HepG2 (cell line): ENCODE data around the gene ZCCHC3. TPM values are rescaled to one million over a fixed set of nuclear protein-coding genes. Genes with fewer than 3 reads are reported as not detected.

Experiments
- ATAC-seq: fragments of 200-7000 bp; cut with Tn5 transposase; 3 replicates; pipeline ENCODE4 v1.9.1; 2020; ENCODE audit warnings: mild to moderate bottlenecking, moderate library complexity
- BruUV-seq: library from RNA; stranded (reverse); fragments of 400-500 nt; replicated peaks from 2 replicates; lab custom pipeline; 2021; lab: Mats Ljungman, UMichigan
- CTCF ChIA-PET: fragments of 300-600 bp; formaldehyde crosslinking; extraction: SDS; loops from one replicate; lab custom pipeline; 2021; ENCODE audit warnings: low total read pairs, inconsistent platforms, low intra/inter-chr PET ratio; lab: Yijun Ruan, JAX
- POLR2A ChIA-PET: fragments of 350-600 bp; sonication (Branson Sonifier 250); formaldehyde crosslinking; loops from one replicate; lab custom pipeline; 2020; ENCODE audit warnings: antibody characterized with exemption, inconsistent platforms; lab: Yijun Ruan, JAX
- DNase-seq: peaks from one replicate; pipeline ENCODE4 v3.0.0-alpha.2; 2015; ENCODE audit warnings: low spot score
- FAIRE-seq: peaks from 3 replicates; lab custom pipeline; 2011; peaks lifted over from hg19 to GRCh38; lab: Jason Lieb, UNC
- H2AFZ ChIP-seq: one replicate; pipeline ENCODE4 v1.6.1; 2011; ENCODE audit warnings: low read length, inconsistent platforms
- H3K27ac ChIP-seq: fragments of 300-600 bp; 3 replicates; pipeline ENCODE4 v1.8.0; 2011; ENCODE audit warnings: mixed run types, mild to moderate bottlenecking, mixed read lengths, low read length, inconsistent platforms; ENCODE audit not compliant: insufficient read depth; ENCODE audit errors: extremely low read length
- H3K27me3 ChIP-seq, 2 experiments: fragments of 200-600 bp in 1 of 2; 2 replicates in 1 of 2; 3 replicates in 1 of 2; pipeline versions ENCODE4 v1.6.0 to v1.8.0; 2011; ENCODE audit warnings: low read length in 2 of 2, mild to moderate bottlenecking in 2 of 2, moderate library complexity in 2 of 2, inconsistent platforms in 1 of 2; ENCODE audit not compliant: insufficient read depth in 2 of 2, control insufficient read depth in 1 of 2
- H3K36me3 ChIP-seq, 2 experiments: fragments of 200-600 bp in 1 of 2; replicated peaks in 1 of 2; 2 replicates in 1 of 2; 3 replicates in 1 of 2; pipeline versions ENCODE4 v1.5.1 to v1.8.0; 2011; ENCODE audit warnings: low read length in 2 of 2, inconsistent platforms in 1 of 2; ENCODE audit not compliant: insufficient read depth in 2 of 2, control insufficient read depth in 1 of 2
- H3K4me1 ChIP-seq: 2 replicates; pipeline ENCODE4 v1.5.1; 2012; ENCODE audit warnings: low read length, inconsistent platforms; ENCODE audit not compliant: insufficient read depth
- H3K4me2 ChIP-seq: 2 replicates; pipeline ENCODE4 v1.6.0; 2011; ENCODE audit warnings: low read depth, low read length, inconsistent platforms
- H3K4me3 ChIP-seq, 3 experiments: fragments of 200-600 bp in 1 of 3; sonication (generic), shearing (Covaris generic) in 1 of 3; replicated peaks in 1 of 3; 2 replicates each; pipeline ENCODE4 v1.5.1; 2011 to 2016; ENCODE audit warnings: low read length in 3 of 3, inconsistent platforms in 2 of 3, low read depth in 2 of 3, mild to moderate bottlenecking in 2 of 3, control low read depth in 1 of 3, mixed read lengths in 1 of 3; ENCODE audit not compliant: insufficient read depth in 1 of 3
- H3K79me2 ChIP-seq: one replicate; pipeline ENCODE4 v1.6.1; 2011; ENCODE audit warnings: low read length, inconsistent platforms; ENCODE audit not compliant: insufficient read depth
- H3K9ac ChIP-seq: 2 replicates; pipeline ENCODE4 v1.6.0; 2011; ENCODE audit warnings: mild to moderate bottlenecking, low read depth, low read length, inconsistent platforms; ENCODE audit not compliant: insufficient read depth
- H3K9me3 ChIP-seq: 2 replicates; pipeline ENCODE4 v1.5.1; 2012; ENCODE audit warnings: mild to moderate bottlenecking, low read length
- H4K20me1 ChIP-seq: 2 replicates; pipeline ENCODE4 v1.6.0; 2011; ENCODE audit warnings: inconsistent platforms, mild to moderate bottlenecking, low read length, moderate library complexity; ENCODE audit not compliant: insufficient read depth
- KMT2B ChIP-seq: IDR thresholded peaks from 2 replicates; pipeline ENCODE4 v1.6.1; 2016; ENCODE audit warnings: missing genetic modification reagents, missing compliant biosample characterization
- MIER2 ChIP-seq: IDR thresholded peaks from 2 replicates; pipeline ENCODE4 v1.6.1; 2016; ENCODE audit warnings: missing biosample characterization, missing genetic modification reagents
- NAIF1 ChIP-seq: sonication (generic); formaldehyde crosslinking; IDR thresholded peaks from 2 replicates; pipeline ENCODE4 v1.5.0; 2020; ENCODE audit warnings: mild to moderate bottlenecking, missing genetic modification reagents, borderline replicate concordance
- RAD21 ChIP-seq: fragments of 450-650 bp; formaldehyde crosslinking; IDR thresholded peaks from 2 replicates; pipeline ENCODE4 v1.5.0; 2020; ENCODE audit warnings: mild to moderate bottlenecking
- REL ChIP-seq: sonication (generic); formaldehyde crosslinking; conservative IDR thresholded peaks from 2 replicates; pipeline ENCODE4 v1.8.0; 2022; ENCODE audit warnings: mild to moderate bottlenecking, missing genetic modification reagents, moderate library complexity
- SALL1 ChIP-seq: sonication (generic); formaldehyde crosslinking; IDR thresholded peaks from 2 replicates; pipeline ENCODE4 v1.8.0; 2022; ENCODE audit warnings: mild to moderate bottlenecking, missing genetic modification reagents
- SNAI1 ChIP-seq: sonication (generic); formaldehyde crosslinking; IDR thresholded peaks from 2 replicates; pipeline ENCODE4 v1.5.0; 2020; ENCODE audit warnings: mild to moderate bottlenecking, missing genetic modification reagents, borderline replicate concordance
- SRSF1 ChIP-seq: fragments of 200-400 bp; formaldehyde crosslinking; optimal IDR thresholded peaks from 2 replicates; pipeline ENCODE3; 2017; ENCODE audit warnings: mild to moderate bottlenecking, low read depth, low read length, moderate library complexity
- ZNF17 ChIP-seq: sonication (generic); formaldehyde crosslinking; IDR thresholded peaks from 2 replicates; pipeline ENCODE4 v1.5.0; 2020; ENCODE audit warnings: mild to moderate bottlenecking, missing genetic modification reagents
- ZNF589 ChIP-seq: sonication (generic); formaldehyde crosslinking; conservative IDR thresholded peaks from 2 replicates; pipeline ENCODE4 v1.8.0; 2022; ENCODE audit warnings: mild to moderate bottlenecking, moderate library complexity, missing genetic modification reagents
- ZNF737 ChIP-seq: sonication (generic); formaldehyde crosslinking; IDR thresholded peaks from 2 replicates; pipeline ENCODE4 v1.5.0; 2020; ENCODE audit warnings: missing genetic modification reagents, mild to moderate bottlenecking, borderline replicate concordance
- ZNF841 ChIP-seq: sonication (generic); formaldehyde crosslinking; IDR thresholded peaks from 2 replicates; pipeline ENCODE4 v1.8.1; 2023; ENCODE audit warnings: missing genetic modification reagents, borderline replicate concordance
- ZNF891 ChIP-seq: sonication (generic); formaldehyde crosslinking; IDR thresholded peaks from 2 replicates; pipeline ENCODE4 v1.5.0; 2020; ENCODE audit warnings: mild to moderate bottlenecking, missing genetic modification reagents
- WGBS: methylation state at CpG from one replicate; pipeline ENCODE4 v1.1.6; 2017; ENCODE audit warnings: low lambda C conversion rate; 5-methylcytosine and 5-hydroxymethylcytosine counted together
- in situ Hi-C: cut with HindIII; loops from 2 replicates; pipeline ENCODE4 v1.10.0; 2017; ENCODE audit warnings: low pct_unique_long_range_greater_than_20kb; ENCODE audit not compliant: extremely low pct_ligation_motif_present
- intact Hi-C: fragments of 100-400 bp; cut with micrococcal nuclease; formaldehyde crosslinking; loops from one replicate; pipeline ENCODE4 v1.10.0; 2022; ENCODE audit not compliant: unreplicated experiment
- polyA plus RNA-seq, 8 experiments: library from polyadenylated mRNA; depleted of rRNA in 3 of 8; stranded (reverse) in 7 of 8; unstranded in 1 of 8; fragments of >200 nt; fragmentation: Illumina TruSeq in 4 of 8; extraction: Trizol in 4 of 8; gene quantifications; 2 replicates each; pipeline versions ENCODE4 v1.2.1 to v1.2.3, GENCODE V29; 2011 to 2016; ENCODE audit warnings: low read depth in 4 of 8, missing spikeins in 1 of 8, mixed read lengths in 1 of 8; ENCODE audit not compliant: insufficient read depth in 1 of 8
- total RNA-seq, 5 experiments: library from RNA; depleted of rRNA; stranded (reverse); fragments of >200 nt; fragmentation: Illumina TruSeq; extraction: Trizol; gene quantifications; 2 replicates each; pipeline ENCODE4 v1.2.3, GENCODE V29; 2016; ENCODE audit warnings: low read depth in 1 of 5
- TF ChIP-seq, protein P1 (sequence below): sonication (generic); formaldehyde crosslinking; IDR thresholded peaks from 2 replicates; pipeline ENCODE4 v1.4.0; 2020; ENCODE audit warnings: mild to moderate bottlenecking, missing genetic modification reagents
- TF ChIP-seq, protein P2 (sequence below): sonication (generic); formaldehyde crosslinking; IDR thresholded peaks from 2 replicates; pipeline ENCODE4 v1.8.0; 2022; ENCODE audit warnings: missing genetic modification reagents, mild to moderate bottlenecking, inconsistent platforms, borderline replicate concordance
- TF ChIP-seq, protein P3 (sequence below): sonication (generic); formaldehyde crosslinking; IDR thresholded peaks from 2 replicates; pipeline ENCODE4 v1.4.0; 2020; ENCODE audit warnings: missing genetic modification reagents, mild to moderate bottlenecking, borderline replicate concordance
- TF ChIP-seq, protein P4 (sequence below): sonication (generic); formaldehyde crosslinking; IDR thresholded peaks from 2 replicates; pipeline ENCODE4; 2020; ENCODE audit warnings: missing genetic modification reagents, mild to moderate bottlenecking, borderline replicate concordance
- TF ChIP-seq, protein P5 (sequence below): IDR thresholded peaks from 2 replicates; pipeline ENCODE4 v1.6.1; 2016; ENCODE audit warnings: control low read depth

ZCCHC3 gene
- total and polyA plus RNA-seq, 2 of the 13 experiments (the other 11 are each of a cell fraction or from before 2014, with no cell fraction given), result 46.6 to 63.0 TPM

DNA sequence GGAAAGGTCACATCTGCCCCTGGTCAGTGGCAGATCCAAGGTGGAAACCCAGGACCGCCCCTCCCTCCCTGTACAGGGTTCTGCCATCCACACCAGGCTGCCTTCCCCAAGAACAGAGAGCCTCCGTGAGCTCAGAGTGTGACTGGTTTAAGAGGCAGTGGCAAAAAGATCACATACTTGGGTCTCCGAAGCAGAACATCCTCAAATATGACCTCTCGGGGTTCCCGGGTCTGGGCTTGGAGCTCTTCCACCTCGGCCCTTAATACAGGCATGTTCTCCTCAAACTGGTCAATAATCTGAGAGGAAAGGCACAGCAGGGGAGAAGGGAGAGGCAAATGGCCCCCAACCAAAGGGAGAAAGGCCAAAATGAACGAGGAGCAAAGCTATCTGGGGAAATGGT is 21.6 kb upstream of the ZCCHC3 start:
- Histone ChIP-seq H3K79me2 (no peaks in the 10 kb centered on the region), H3K4me2 (no peak overlapping the region), H4K20me1 (no peaks in the 10 kb centered on the region), H3K36me3 (peaks cover 28 to 42% of the 10 kb centered on the region in 2 experiments), H3K9ac (no peak overlapping the region), H3K27ac (no peak overlapping the region), H3K4me3 (no peak overlapping the region), H3K9me3 (no peaks in the 10 kb centered on the region), H2AFZ (no peak overlapping the region), H3K27me3 (no peaks in the 10 kb centered on the region), H3K4me1 (no peaks in the 10 kb centered on the region)
- in situ Hi-C loops, result no loop called here
- intact Hi-C loops, result no loop called here
- TF ChIP-seq ZNF17 (CRISPR knock-in tag) (no peak), SNAI1 (CRISPR knock-in tag) (no peak), RAD21 (no peak), NAIF1 (CRISPR knock-in tag) (no peak), ZNF589 (no peak), SRSF1 (no peak), ZNF891 (no peak), REL (CRISPR knock-in tag) (no peak), ZNF841 (CRISPR knock-in tag) (no peak), KMT2B (CRISPR knock-in tag) (no peak), SALL1 (CRISPR knock-in tag) (no peak), ZNF737 (CRISPR knock-in tag) (no peak), MIER2 (CRISPR knock-in tag) (no peak)
- TF ChIP-seq, protein P1, sequence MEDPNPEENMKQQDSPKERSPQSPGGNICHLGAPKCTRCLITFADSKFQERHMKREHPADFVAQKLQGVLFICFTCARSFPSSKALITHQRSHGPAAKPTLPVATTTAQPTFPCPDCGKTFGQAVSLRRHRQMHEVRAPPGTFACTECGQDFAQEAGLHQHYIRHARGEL, result no peak
- TF ChIP-seq, protein P2, sequence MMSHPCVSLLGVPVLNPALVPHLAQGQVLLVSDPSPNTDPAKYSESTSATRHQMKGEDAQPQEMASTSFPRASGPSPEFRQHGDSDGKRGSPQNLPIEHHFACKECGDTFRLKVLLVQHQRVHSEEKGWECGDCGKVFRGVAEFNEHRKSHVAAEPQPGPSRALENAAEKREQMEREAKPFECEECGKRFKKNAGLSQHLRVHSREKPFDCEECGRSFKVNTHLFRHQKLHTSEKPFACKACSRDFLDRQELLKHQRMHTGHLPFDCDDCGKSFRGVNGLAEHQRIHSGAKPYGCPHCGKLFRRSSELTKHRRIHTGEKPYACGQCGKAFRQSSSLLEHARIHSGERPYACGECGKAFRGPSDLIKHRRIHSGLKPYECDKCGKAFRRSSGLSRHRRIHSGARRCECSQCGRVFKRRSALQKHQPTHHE (CRISPR knock-in tag), result no peak
- TF ChIP-seq, protein P3, sequence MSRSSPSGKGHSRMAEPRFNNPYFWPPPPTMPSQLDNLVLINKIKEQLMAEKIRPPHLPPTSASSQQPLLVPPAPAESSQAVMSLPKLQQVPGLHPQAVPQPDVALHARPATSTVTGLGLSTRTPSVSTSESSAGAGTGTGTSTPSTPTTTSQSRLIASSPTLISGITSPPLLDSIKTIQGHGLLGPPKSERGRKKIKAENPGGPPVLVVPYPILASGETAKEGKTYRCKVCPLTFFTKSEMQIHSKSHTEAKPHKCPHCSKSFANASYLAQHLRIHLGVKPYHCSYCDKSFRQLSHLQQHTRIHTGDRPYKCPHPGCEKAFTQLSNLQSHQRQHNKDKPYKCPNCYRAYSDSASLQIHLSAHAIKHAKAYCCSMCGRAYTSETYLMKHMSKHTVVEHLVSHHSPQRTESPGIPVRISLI, result no peak
- TF ChIP-seq, protein P4, sequence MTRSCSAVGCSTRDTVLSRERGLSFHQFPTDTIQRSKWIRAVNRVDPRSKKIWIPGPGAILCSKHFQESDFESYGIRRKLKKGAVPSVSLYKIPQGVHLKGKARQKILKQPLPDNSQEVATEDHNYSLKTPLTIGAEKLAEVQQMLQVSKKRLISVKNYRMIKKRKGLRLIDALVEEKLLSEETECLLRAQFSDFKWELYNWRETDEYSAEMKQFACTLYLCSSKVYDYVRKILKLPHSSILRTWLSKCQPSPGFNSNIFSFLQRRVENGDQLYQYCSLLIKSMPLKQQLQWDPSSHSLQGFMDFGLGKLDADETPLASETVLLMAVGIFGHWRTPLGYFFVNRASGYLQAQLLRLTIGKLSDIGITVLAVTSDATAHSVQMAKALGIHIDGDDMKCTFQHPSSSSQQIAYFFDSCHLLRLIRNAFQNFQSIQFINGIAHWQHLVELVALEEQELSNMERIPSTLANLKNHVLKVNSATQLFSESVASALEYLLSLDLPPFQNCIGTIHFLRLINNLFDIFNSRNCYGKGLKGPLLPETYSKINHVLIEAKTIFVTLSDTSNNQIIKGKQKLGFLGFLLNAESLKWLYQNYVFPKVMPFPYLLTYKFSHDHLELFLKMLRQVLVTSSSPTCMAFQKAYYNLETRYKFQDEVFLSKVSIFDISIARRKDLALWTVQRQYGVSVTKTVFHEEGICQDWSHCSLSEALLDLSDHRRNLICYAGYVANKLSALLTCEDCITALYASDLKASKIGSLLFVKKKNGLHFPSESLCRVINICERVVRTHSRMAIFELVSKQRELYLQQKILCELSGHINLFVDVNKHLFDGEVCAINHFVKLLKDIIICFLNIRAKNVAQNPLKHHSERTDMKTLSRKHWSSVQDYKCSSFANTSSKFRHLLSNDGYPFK (CRISPR knock-in tag), result no peak
- TF ChIP-seq, protein P5, sequence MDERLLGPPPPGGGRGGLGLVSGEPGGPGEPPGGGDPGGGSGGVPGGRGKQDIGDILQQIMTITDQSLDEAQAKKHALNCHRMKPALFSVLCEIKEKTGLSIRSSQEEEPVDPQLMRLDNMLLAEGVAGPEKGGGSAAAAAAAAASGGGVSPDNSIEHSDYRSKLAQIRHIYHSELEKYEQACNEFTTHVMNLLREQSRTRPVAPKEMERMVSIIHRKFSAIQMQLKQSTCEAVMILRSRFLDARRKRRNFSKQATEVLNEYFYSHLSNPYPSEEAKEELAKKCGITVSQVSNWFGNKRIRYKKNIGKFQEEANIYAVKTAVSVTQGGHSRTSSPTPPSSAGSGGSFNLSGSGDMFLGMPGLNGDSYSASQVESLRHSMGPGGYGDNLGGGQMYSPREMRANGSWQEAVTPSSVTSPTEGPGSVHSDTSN (CRISPR knock-in tag), result no peak
- WGBS, result 92% methylated on average over 7 of the region's 7 CpGs
- CTCF ChIA-PET, result no interaction called here
- DNase-seq, result no peak
- FAIRE-seq, result no peak
- POLR2A ChIA-PET, result no interaction called here
- BruUV-seq, result no TSS peak
- ATAC-seq, result no peak
